Mesendoderm (in vitro differentiated cells): ENCODE results near the gene OSBPL3.

Experiments used
- DNase-seq: peaks from one replicate; pipeline ENCODE4 v3.0.0; 2013
- H2AK5ac ChIP-seq: 2 replicates; pipeline ENCODE4 v1.6.1; 2013; ENCODE audit warnings: low read length, inconsistent platforms
- H2BK120ac ChIP-seq: 2 replicates; pipeline ENCODE4 v1.6.1; 2013; ENCODE audit warnings: low read depth, mild to moderate bottlenecking, low read length, moderate library complexity, mixed read lengths
- H2BK15ac ChIP-seq: replicated peaks from 2 replicates; pipeline ENCODE4 v1.6.1; 2013; ENCODE audit warnings: low read depth, mild to moderate bottlenecking, moderate library complexity
- H2BK5ac ChIP-seq: 2 replicates; pipeline ENCODE4 v1.6.1; 2013; ENCODE audit warnings: low read length, inconsistent platforms
- H3K18ac ChIP-seq: 2 replicates; pipeline ENCODE4 v1.6.1; 2013; ENCODE audit warnings: mild to moderate bottlenecking, low read length, mixed read lengths
- H3K23ac ChIP-seq: one replicate; pipeline ENCODE4 v1.6.1; 2013; ENCODE audit warnings: low read length
- H3K27ac ChIP-seq: 2 replicates; pipeline ENCODE4 v1.5.1; 2013; ENCODE audit warnings: low read depth, mild to moderate bottlenecking, inconsistent platforms, low read length, moderate library complexity
- H3K27me3 ChIP-seq: 2 replicates; pipeline ENCODE4 v1.6.1; 2013; ENCODE audit warnings: low read length, control low read depth, mild to moderate bottlenecking, inconsistent platforms; ENCODE audit not compliant: insufficient read depth, poor library complexity
- H3K36me3 ChIP-seq: 2 replicates; pipeline ENCODE4 v1.6.1; 2013; ENCODE audit warnings: low read length, inconsistent platforms; ENCODE audit not compliant: control insufficient read depth, insufficient read depth
- H3K4ac ChIP-seq: one replicate; pipeline ENCODE4 v1.6.1; 2013; ENCODE audit warnings: low read depth, mild to moderate bottlenecking, low read length, moderate library complexity
- H3K4me1 ChIP-seq: 2 replicates; pipeline ENCODE4 v1.6.1; 2013; ENCODE audit warnings: low read depth, low read length, inconsistent platforms; ENCODE audit not compliant: control insufficient read depth
- H3K4me2 ChIP-seq: 2 replicates; pipeline ENCODE4 v1.6.1; 2013; ENCODE audit warnings: low read length
- H3K4me3 ChIP-seq: 2 replicates; pipeline ENCODE4 v1.5.1; 2013; ENCODE audit warnings: mild to moderate bottlenecking, low read length
- H3K56ac ChIP-seq: one replicate; pipeline ENCODE4 v1.6.1; 2013; ENCODE audit warnings: low read length
- H3K79me1 ChIP-seq: 2 replicates; pipeline ENCODE4 v1.6.1; 2013; ENCODE audit warnings: low read length, inconsistent platforms
- H3K79me2 ChIP-seq: 2 replicates; pipeline ENCODE4 v1.6.1; 2013; ENCODE audit warnings: mild to moderate bottlenecking, low read length; ENCODE audit not compliant: control insufficient read depth, insufficient read depth
- H3K9ac ChIP-seq: 2 replicates; pipeline ENCODE4 v1.6.1; 2013; ENCODE audit warnings: low read length, inconsistent platforms
- H4K5ac ChIP-seq: one replicate; pipeline ENCODE4 v1.6.1; 2013; ENCODE audit warnings: low read length
- H4K8ac ChIP-seq: one replicate; pipeline ENCODE4 v1.6.1; 2013; ENCODE audit warnings: low read depth, mild to moderate bottlenecking, control low read depth, low read length, moderate library complexity
- WGBS: extraction: QIAGEN DNeasy Blood & Tissue Kit; methylation state at CpG from one replicate; pipeline ENCODE4 v1.1.7; 2013; ENCODE audit warnings: low lambda C conversion rate, missing lambda C conversion rate; ENCODE audit not compliant: insufficient coverage; ENCODE audit errors: extremely low coverage; 5-methylcytosine and 5-hydroxymethylcytosine counted together

Gene OSBPL3

GRCh38 chr7:24779283-24779655 is 200.7 kb downstream of the OSBPL3 start:
- Histone ChIP-seq H2BK15ac (no peak overlapping the region), H3K79me1 (no peaks in the 10 kb centered on the region), H3K18ac (no peak overlapping the region), H4K5ac (no peak overlapping the region), H2BK5ac (no peak overlapping the region), H3K36me3 (no peaks in the 10 kb centered on the region), H3K27ac (no peak overlapping the region), H3K56ac (no peak overlapping the region), H3K23ac (no peak overlapping the region), H3K27me3 (no peaks in the 10 kb centered on the region), H3K4me1 (no peaks in the 10 kb centered on the region), H3K4me2 (no peak overlapping the region), H3K4ac (no peak overlapping the region), H3K4me3 (no peak overlapping the region), H2BK120ac (no peak overlapping the region), H4K8ac (no peak overlapping the region), H2AK5ac (no peak overlapping the region), H3K79me2 (no peaks in the 10 kb centered on the region), H3K9ac (no peak overlapping the region)
- DNase-seq, result no peak
- no CpG with 5 or more reads among the region's 2 CpGs for WGBS

- Histone ChIP-seq H3K18ac (no peak overlapping the region), H3K4ac (no peak overlapping the region), H3K4me3 (no peak overlapping the region), H2BK15ac (no peak overlapping the region), H2BK120ac (no peak overlapping the region), H3K23ac (no peak overlapping the region), H3K9ac (no peak overlapping the region), H3K79me1 (no peaks in the 10 kb centered on the region), H4K8ac (no peak overlapping the region), H3K56ac (no peak overlapping the region), H4K5ac (no peak overlapping the region), H2BK5ac (no peak overlapping the region), H2AK5ac (no peak overlapping the region), H3K79me2 (no peaks in the 10 kb centered on the region), H3K4me2 (no peak overlapping the region), H3K27ac (no peak overlapping the region), H3K36me3 (no peaks in the 10 kb centered on the region), H3K4me1 (no peaks in the 10 kb centered on the region), H3K27me3 (no peaks in the 10 kb centered on the region)
- DNase-seq, result no peak
- no CpG with 5 or more reads among the region's 9 CpGs for WGBS
Observed at GRCh38 chr7:24778543-24779282, 201.3 kb downstream of the OSBPL3 start.

GRCh38 chr7:24777806-24778205 is 202.2 kb downstream of the OSBPL3 start:
- Histone ChIP-seq H2BK120ac (no peak overlapping the region), H3K4ac (no peak overlapping the region), H3K79me1 (no peaks in the 10 kb centered on the region), H3K9ac (no peak overlapping the region), H2AK5ac (no peak overlapping the region), H3K4me2 (no peak overlapping the region), H3K27ac (no peak overlapping the region), H3K36me3 (no peaks in the 10 kb centered on the region), H4K8ac (no peak overlapping the region), H3K4me1 (no peaks in the 10 kb centered on the region), H3K79me2 (no peaks in the 10 kb centered on the region), H3K23ac (no peak overlapping the region), H3K27me3 (no peaks in the 10 kb centered on the region), H2BK5ac (no peak overlapping the region), H3K18ac (no peak overlapping the region), H2BK15ac (no peak overlapping the region), H3K56ac (no peak overlapping the region), H4K5ac (no peak overlapping the region), H3K4me3 (no peak overlapping the region)
- WGBS, result no CpG with 5 or more reads among the region's 3 CpGs
- no peak for DNase-seq

GRCh38 chr7:24773646-24774045 is 206.3 kb downstream of the OSBPL3 start:
- Histone ChIP-seq H3K56ac (no peak overlapping the region), H2AK5ac (no peak overlapping the region), H4K5ac (no peak overlapping the region), H3K23ac (no peak overlapping the region), H3K27me3 (no peaks in the 10 kb centered on the region), H2BK120ac (no peak overlapping the region), H3K79me1 (no peaks in the 10 kb centered on the region), H4K8ac (no peak overlapping the region), H2BK5ac (no peak overlapping the region), H2BK15ac (no peak overlapping the region), H3K4ac (no peak overlapping the region), H3K27ac (no peak overlapping the region), H3K4me3 (no peak overlapping the region), H3K4me1 (no peaks in the 10 kb centered on the region), H3K9ac (no peak overlapping the region), H3K18ac (no peak overlapping the region), H3K79me2 (no peaks in the 10 kb centered on the region), H3K4me2 (no peak overlapping the region), H3K36me3 (no peaks in the 10 kb centered on the region)
- DNase-seq, result no peak

GRCh38 chr7:24769851-24770250 is 210.1 kb downstream of the OSBPL3 start:
- Histone ChIP-seq H3K18ac (no peak overlapping the region), H3K4me2 (no peak overlapping the region), H4K8ac (no peak overlapping the region), H3K23ac (no peak overlapping the region), H3K4me1 (no peaks in the 10 kb centered on the region), H3K4ac (no peak overlapping the region), H2AK5ac (no peak overlapping the region), H3K9ac (no peak overlapping the region), H3K36me3 (no peaks in the 10 kb centered on the region), H3K4me3 (no peak overlapping the region), H3K79me1 (no peaks in the 10 kb centered on the region), H2BK120ac (no peak overlapping the region), H2BK5ac (no peak overlapping the region), H2BK15ac (no peak overlapping the region), H4K5ac (no peak overlapping the region), H3K27ac (no peak overlapping the region), H3K56ac (no peak overlapping the region), H3K27me3 (no peaks in the 10 kb centered on the region), H3K79me2 (no peaks in the 10 kb centered on the region)
- WGBS, result no CpG with 5 or more reads among the region's 2 CpGs
- no peak for DNase-seq
